DMS 273 (cell line): Measurements from ENCODE around the gene PFDN4.
"Not testable (repeated sequence)": the region's sequence is repeated elsewhere in the genome, so short reads cannot be mapped to it uniquely, and the experiment has no call there.

Experiments used
- DNase-seq: peaks from one replicate; lab custom pipeline; 2025; ENCODE audit not compliant: unreplicated experiment; lab: John Stamatoyannopoulos, UW

Gene PFDN4

DNA sequence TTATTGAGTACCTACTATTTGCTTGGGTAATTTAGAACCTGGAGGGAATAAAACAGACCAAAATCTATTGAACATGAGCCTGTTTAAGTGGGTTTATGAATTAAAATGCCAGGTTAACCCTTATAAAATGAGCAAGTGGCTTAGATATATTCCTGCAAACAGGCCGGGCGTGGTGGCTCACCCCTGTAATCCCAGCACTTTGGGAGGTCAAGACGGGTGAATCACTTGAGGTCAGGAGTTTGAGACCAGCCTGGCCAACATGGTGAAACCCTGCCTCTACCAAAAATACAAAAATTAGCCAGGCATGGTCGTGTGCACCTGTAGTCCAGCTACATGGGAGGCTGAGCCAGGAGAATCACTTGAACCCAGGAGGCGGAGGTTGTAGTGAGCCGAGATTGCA is 57.9 kb downstream of the PFDN4 start:
- DNase-seq, result not testable (repeated sequence)

GRCh38 chr20:54266844-54267243 is 59.0 kb downstream of the PFDN4 start:
- DNase-seq, result no peak

- no peak for DNase-seq
Measured at GRCh38 chr20:54267483-54268003, 59.7 kb downstream of the PFDN4 start.

DNA sequence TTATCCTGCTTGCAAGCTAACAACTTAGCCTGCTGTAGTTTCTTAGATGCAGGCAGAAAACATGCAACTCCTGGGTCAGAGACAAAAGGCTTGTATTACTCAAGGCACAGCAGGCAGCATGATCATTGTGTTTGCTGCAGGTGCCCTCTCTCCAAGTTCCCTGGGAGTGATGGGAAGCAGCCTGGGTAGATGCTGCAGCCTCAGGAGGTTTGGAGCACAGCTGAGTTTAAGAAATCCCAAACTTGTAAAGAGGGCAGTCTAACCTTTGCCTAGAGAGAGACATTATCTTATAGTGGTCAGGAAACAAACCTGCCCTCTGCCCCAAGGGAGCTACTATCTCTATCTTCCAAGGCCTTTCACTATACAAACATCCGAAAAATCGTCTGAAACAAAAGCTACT is 61.1 kb downstream of the PFDN4 start:
- no peak for DNase-seq
